IMR-90 (cell line): Measurements from ENCODE around the gene ZNF41. TPM values are rescaled to one million over a fixed set of nuclear protein-coding genes. Genes with fewer than 3 reads are reported as not detected.
A peak's percentile ranks its signal among the peaks of the same experiment; 100 is the strongest.
"Not testable (repeated sequence)": the region's sequence is repeated elsewhere in the genome, so short reads cannot be mapped to it uniquely, and the experiment has no call there.

Experiments used
- ATAC-seq: fragments of 200-7000 bp; cut with Tn5 transposase; 2 replicates; pipeline ENCODE4 v1.9.1; 2020; ENCODE audit warnings: low read depth, mild to moderate bottlenecking, moderate library complexity
- BruUV-seq: library from RNA; stranded (reverse); fragments of 400-500 nt; replicated peaks from 2 replicates; lab custom pipeline; 2021; lab: Mats Ljungman, UMichigan
- CTCF ChIA-PET: fragments of 300-600 bp; formaldehyde crosslinking; extraction: SDS; loops from one replicate; lab custom pipeline; 2021; ENCODE audit warnings: antibody characterized with exemption; lab: Yijun Ruan, JAX
- POLR2A ChIA-PET: fragments of 300-600 bp; sonication (Branson Sonifier 250); formaldehyde crosslinking; loops from one replicate; lab custom pipeline; 2022; ENCODE audit warnings: antibody characterized with exemption; ENCODE audit not compliant: unreplicated experiment; lab: Charles Lee
- DNase-seq: peaks from one replicate; pipeline ENCODE4 v3.0.0; 2013
- H2AFZ ChIP-seq: replicated peaks from 2 replicates; pipeline ENCODE3; 2013; ENCODE audit warnings: low read length, mild to moderate bottlenecking; ENCODE audit not compliant: poor library complexity
- H2AK5ac ChIP-seq: 2 replicates; pipeline ENCODE4 v1.6.1; 2013; ENCODE audit warnings: low read depth, low read length, inconsistent platforms
- H2AK9ac ChIP-seq: replicated peaks from 2 replicates; pipeline ENCODE3; 2013; ENCODE audit warnings: mild to moderate bottlenecking, low read depth, low read length, moderate library complexity; ENCODE audit not compliant: poor library complexity
- H2BK120ac ChIP-seq: 2 replicates; pipeline ENCODE4 v1.6.1; 2013; ENCODE audit warnings: low read depth, low read length, inconsistent platforms
- H2BK15ac ChIP-seq: 3 replicates; pipeline ENCODE4 v1.6.1; 2013; ENCODE audit warnings: low read depth, low read length, inconsistent platforms
- H2BK20ac ChIP-seq: 2 replicates; pipeline ENCODE4 v1.6.1; 2013; ENCODE audit warnings: low read depth, mild to moderate bottlenecking, inconsistent platforms, low read length, moderate library complexity
- H2BK5ac ChIP-seq: 2 replicates; pipeline ENCODE4 v1.6.1; 2013; ENCODE audit warnings: mild to moderate bottlenecking, low read depth, low read length, inconsistent platforms; ENCODE audit not compliant: poor library complexity, severe bottlenecking
- H3K14ac ChIP-seq: replicated peaks from 2 replicates; pipeline ENCODE4 v1.6.1; 2013; ENCODE audit warnings: low read depth, low read length, inconsistent platforms
- H3K18ac ChIP-seq: 2 replicates; pipeline ENCODE4 v1.6.1; 2013; ENCODE audit warnings: low read depth, low read length, control low read depth
- H3K23ac ChIP-seq: 2 replicates; pipeline ENCODE4 v1.6.1; 2013; ENCODE audit warnings: low read depth, low read length, inconsistent platforms
- H3K27ac ChIP-seq: 2 replicates; pipeline ENCODE4 v1.5.1; 2013; ENCODE audit warnings: mild to moderate bottlenecking, control low read depth, low read length; ENCODE audit not compliant: insufficient read depth
- H3K27me3 ChIP-seq: 2 replicates; pipeline ENCODE4 v1.6.1; 2013; ENCODE audit warnings: low read length; ENCODE audit not compliant: control insufficient read depth, insufficient read depth
- H3K36me3 ChIP-seq: 2 replicates; pipeline ENCODE4 v1.6.1; 2013; ENCODE audit warnings: low read length, mixed read lengths; ENCODE audit not compliant: control insufficient read depth, insufficient read depth
- H3K4ac ChIP-seq: 2 replicates; pipeline ENCODE4 v1.6.1; 2013; ENCODE audit warnings: low read depth, low read length, inconsistent platforms
- H3K4me1 ChIP-seq: 2 replicates; pipeline ENCODE4 v1.6.1; 2013; ENCODE audit warnings: low read length, mixed read lengths; ENCODE audit not compliant: control insufficient read depth, insufficient read depth
- H3K4me2 ChIP-seq: 2 replicates; pipeline ENCODE4 v1.6.1; 2013; ENCODE audit warnings: low read depth, mild to moderate bottlenecking, control low read depth, low read length, moderate library complexity
- H3K4me3 ChIP-seq: 2 replicates; pipeline ENCODE4 v1.5.1; 2013; ENCODE audit warnings: low read depth, mild to moderate bottlenecking, control low read depth, low read length, moderate library complexity; ENCODE audit not compliant: insufficient read depth
- H3K56ac ChIP-seq: 2 replicates; pipeline ENCODE4 v1.6.1; 2013; ENCODE audit warnings: low read length, inconsistent platforms; ENCODE audit not compliant: insufficient read depth; ENCODE audit errors: extremely low read depth
- H3K79me1 ChIP-seq, 2 experiments: 2 replicates each; pipeline ENCODE4 v1.6.1; 2013; ENCODE audit warnings: low read length in 2 of 2, inconsistent platforms in 1 of 2, low read depth in 1 of 2
- H3K9ac ChIP-seq: 2 replicates; pipeline ENCODE4 v1.6.1; 2013; ENCODE audit warnings: low read depth, low read length, control low read depth
- H3K9me1 ChIP-seq: 2 replicates; pipeline ENCODE4 v1.6.1; 2013; ENCODE audit warnings: low read length, inconsistent platforms; ENCODE audit not compliant: insufficient read depth
- H3K9me3 ChIP-seq: 2 replicates; pipeline ENCODE4 v1.6.1; 2013; ENCODE audit warnings: low read length; ENCODE audit not compliant: control insufficient read depth, insufficient read depth
- H4K20me1 ChIP-seq: 2 replicates; pipeline ENCODE4 v1.6.1; 2013; ENCODE audit warnings: low read length, inconsistent platforms; ENCODE audit not compliant: insufficient read depth
- H4K5ac ChIP-seq: 2 replicates; pipeline ENCODE4 v1.6.1; 2013; ENCODE audit warnings: mild to moderate bottlenecking, low read depth, low read length, control low read depth
- H4K8ac ChIP-seq, 2 experiments: 2 replicates each; pipeline ENCODE4 v1.6.1; 2013; ENCODE audit warnings: low read depth in 2 of 2, low read length in 2 of 2, control low read depth in 1 of 2, inconsistent platforms in 1 of 2
- H4K91ac ChIP-seq: 2 replicates; pipeline ENCODE4 v1.6.1; 2013; ENCODE audit warnings: low read depth, low read length, inconsistent platforms; ENCODE audit not compliant: insufficient read depth
- CEBPB ChIP-seq: IDR thresholded peaks from 2 replicates; pipeline ENCODE4 v1.6.1; 2012; ENCODE audit warnings: low read depth, low read length, improper control_type of control experiment
- FOS ChIP-seq: fragments of 150-350 bp; IDR thresholded peaks from 2 replicates; pipeline ENCODE4 v1.6.1; 2016; ENCODE audit warnings: low read depth, low read length
- RAD21 ChIP-seq: IDR thresholded peaks from 2 replicates; pipeline ENCODE4 v1.6.1; 2012; ENCODE audit warnings: low read length, improper control_type of control experiment
- RFX5 ChIP-seq: IDR thresholded peaks from 2 replicates; pipeline ENCODE4 v1.8.0; 2012; ENCODE audit warnings: low read depth, mild to moderate bottlenecking, low read length, moderate library complexity
- WGBS, 2 experiments: methylation state at CpG; one replicate each; pipeline versions ENCODE4 v1.1.5 to v1.1.7; 2013; ENCODE audit warnings: missing lambda C conversion rate in 2 of 2; ENCODE audit not compliant: insufficient read length in 1 of 2; ENCODE audit errors: extremely low coverage in 2 of 2; 5-methylcytosine and 5-hydroxymethylcytosine counted together
- dilution Hi-C: fragments of 300-500 bp; cut with HindIII; formaldehyde crosslinking; loops from one replicate; pipeline ENCODE4 v1.14.3; 2018; ENCODE audit warnings: low sequenced_read_pairs; ENCODE audit not compliant: unreplicated experiment
- in situ Hi-C: fragments of 300-500 bp; cut with MboI; formaldehyde crosslinking; loops from 3 replicates; pipeline ENCODE4 v1.14.3; 2019; ENCODE audit warnings: low sequenced_read_pairs, inconsistent platforms, mixed read lengths
- intact Hi-C: fragments of 100-400 bp; cut with micrococcal nuclease; formaldehyde crosslinking; loops from 2 replicates; pipeline ENCODE4 v1.10.0; 2022
- polyA plus RNA-seq, 3 experiments: library from polyadenylated mRNA; depleted of rRNA; stranded (reverse); fragments of >200 nt; gene quantifications; 2 replicates each; pipeline ENCODE4 v1.2.3, GENCODE V29; 2012; ENCODE audit warnings: low replicate concordance in 1 of 3
- total RNA-seq: library from RNA; depleted of rRNA; stranded (reverse); fragments of >200 nt; gene quantifications from 2 replicates; pipeline ENCODE4 v1.2.3, GENCODE V29; 2012

Gene ZNF41
- total and polyA plus RNA-seq, 2 of the 4 experiments (the other 2 are of a cell fraction), result 2.8 to 8.1 TPM

GRCh38 chrX:47514533-47515235 lies 31.7 kb upstream of the ZNF41 start:
- Histone ChIP-seq H2AK9ac (no peak overlapping the region), H2BK15ac (no peak overlapping the region), H3K9ac (no peak overlapping the region), H3K4ac (0 out of 2 replicates have a peak overlapping the region, but pooled peaks have one; percentile 45), H3K36me3 (no peaks in the 10 kb centered on the region), H2BK20ac (peak overlapping the region; percentile 34), H2BK120ac (peak overlapping the region; percentile 8), H2BK5ac (peak overlapping the region; percentile 46), H3K79me1 (no peaks in the 10 kb centered on the region), H2AFZ (no peak overlapping the region), H4K5ac (no peak overlapping the region), H3K18ac (no peak overlapping the region; the same call in 1 of the 2 replicates), H3K9me1 (no peaks in the 10 kb centered on the region), H3K9me3 (no peaks in the 10 kb centered on the region), H3K23ac (no peak overlapping the region), H3K14ac (no peak overlapping the region), H2AK5ac (peak overlapping the region; percentile 33; the same call in 1 of the 2 replicates), H3K27me3 (no peaks in the 10 kb centered on the region), H4K8ac (no peak overlapping the region; a peak in 1 of 4 replicates), H3K4me2 (no peak overlapping the region), H3K27ac (no peak overlapping the region), H3K4me3 (no peak overlapping the region), H3K56ac (no peak overlapping the region), H3K4me1 (peaks cover 1% of the 10 kb centered on the region; the same call in 1 of the 2 replicates), H4K91ac (peak overlapping the region; percentile 32; the same call in 1 of the 2 replicates), H4K20me1 (no peaks in the 10 kb centered on the region)
- no peak for TF ChIP-seq RAD21
- no peak; the same call in 1 of the 2 replicates for TF ChIP-seq FOS
- TF ChIP-seq CEBPB, result 0 out of 2 replicates have a peak, but pooled peaks have one; percentile 26
- no peak for TF ChIP-seq RFX5
- ChIA-PET CTCF (no interaction called here), POLR2A (no interaction called here)
- intact Hi-C loops (no loop called here), in situ Hi-C loops (no loop called here), dilution Hi-C loops (no loop called here)
- peak; percentile 46 for DNase-seq
- 38% methylated on average over 1 of the region's 7 CpGs; no CpG with 5 or more reads in 1 of the 2 experiments for WGBS, 2 experiments
- no TSS peak for BruUV-seq
- ATAC-seq, result peak; percentile 64

- H3K18ac ChIP-seq, result peak overlapping the region; percentile 42; the same call in 1 of the 2 replicates
- H2BK20ac ChIP-seq, H2BK15ac ChIP-seq, H3K9me1 ChIP-seq, H3K27me3 ChIP-seq, BruUV-seq, H3K4me1 ChIP-seq, H2AK9ac ChIP-seq, DNase-seq, in situ Hi-C loops, H3K9ac ChIP-seq, dilution Hi-C loops, H3K79me1 ChIP-seq, H2AK5ac ChIP-seq, H2BK5ac ChIP-seq, H3K14ac ChIP-seq, H3K36me3 ChIP-seq, H3K4ac ChIP-seq, H3K27ac ChIP-seq, H3K56ac ChIP-seq, H4K20me1 ChIP-seq, H3K9me3 ChIP-seq, intact Hi-C loops: not testable (repeated sequence)
- H3K4me3 ChIP-seq, result peak overlapping the region; percentile 39
- ChIA-PET CTCF (interaction anchor here (0.6 to 0.7 kb wide), 2 partner anchors 10 to 16 kb away, joined by 3 read pairs; no protein-coding TSS in a partner anchor), POLR2A (interaction anchor here (0.7 kb wide), 1 partner anchor 30 kb away, joined by 3 read pairs; no protein-coding TSS in a partner anchor)
- H2AFZ ChIP-seq, result peak overlapping the region; percentile 78
- peak overlapping the region; percentile 1; the same call in 1 of the 2 replicates for H4K5ac ChIP-seq
- peak overlapping the region; percentile 68 for H3K4me2 ChIP-seq
- ATAC-seq, result peak; percentile 63
- 18% methylated on average over 10 of the region's 70 CpGs; no CpG with 5 or more reads in 1 of the 2 experiments for WGBS, 2 experiments
- peak overlapping the region; percentile 46; the same call in 1 of the 2 replicates for H2BK120ac ChIP-seq
- H4K8ac ChIP-seq, result peak overlapping the region in 1 of 2 experiments; percentile 74; a peak in 1 of 4 replicates
- peak overlapping the region; percentile 31; the same call in 1 of the 2 replicates for H3K23ac ChIP-seq
- 0 out of 2 replicates have a peak overlapping the region, but pooled peaks have one; percentile 61 for H4K91ac ChIP-seq
Observed at GRCh38 chrX:47513034-47513965, 30.3 kb upstream of the ZNF41 start.
